ACC112 (cell line): Measurements from ENCODE around the gene ARID4B.
"Not testable (repeated sequence)": the region's sequence is repeated elsewhere in the genome, so short reads cannot be mapped to it uniquely, and the experiment has no call there.

Experiments
- H2AFZ ChIP-seq: fragments of 200-600 bp; sonication (generic); one replicate; pipeline ENCODE4 v1.6.0; 2017; ENCODE audit warnings: antibody characterized with exemption, low read length; ENCODE audit not compliant: unreplicated experiment
- H3K27ac ChIP-seq: fragments of 200-600 bp; sonication (generic); 2 replicates; pipeline ENCODE4 v1.5.1; 2014; ENCODE audit warnings: low read depth, mild to moderate bottlenecking, antibody characterized with exemption, low read length, moderate library complexity
- H3K27me3 ChIP-seq: fragments of 200-600 bp; sonication (generic); 2 replicates; pipeline ENCODE4 v1.6.1; 2014; ENCODE audit warnings: mild to moderate bottlenecking, antibody characterized with exemption, low read length, moderate library complexity, mixed read lengths; ENCODE audit not compliant: insufficient read depth
- H3K36me3 ChIP-seq: fragments of 200-600 bp; sonication (generic); 2 replicates; pipeline ENCODE4 v1.6.1; 2016; ENCODE audit warnings: mild to moderate bottlenecking, antibody characterized with exemption, low read length, moderate library complexity, mixed read lengths; ENCODE audit not compliant: insufficient read depth
- H3K4me1 ChIP-seq: fragments of 200-600 bp; sonication (generic); one replicate; pipeline ENCODE4 v1.6.1; 2016; ENCODE audit warnings: low read length, mixed read lengths; ENCODE audit not compliant: insufficient read depth, unreplicated experiment, control insufficient read depth
- H3K4me3 ChIP-seq: fragments of 200-600 bp; sonication (generic); 2 replicates; pipeline ENCODE4 v1.5.1; 2014; ENCODE audit warnings: mild to moderate bottlenecking, low read depth, low read length
- H3K79me2 ChIP-seq: fragments of 200-600 bp; sonication (generic); one replicate; pipeline ENCODE4 v1.6.0; 2016; ENCODE audit warnings: low read length; ENCODE audit not compliant: control insufficient read depth, unreplicated experiment, insufficient read depth

The ARID4B gene, protein sequence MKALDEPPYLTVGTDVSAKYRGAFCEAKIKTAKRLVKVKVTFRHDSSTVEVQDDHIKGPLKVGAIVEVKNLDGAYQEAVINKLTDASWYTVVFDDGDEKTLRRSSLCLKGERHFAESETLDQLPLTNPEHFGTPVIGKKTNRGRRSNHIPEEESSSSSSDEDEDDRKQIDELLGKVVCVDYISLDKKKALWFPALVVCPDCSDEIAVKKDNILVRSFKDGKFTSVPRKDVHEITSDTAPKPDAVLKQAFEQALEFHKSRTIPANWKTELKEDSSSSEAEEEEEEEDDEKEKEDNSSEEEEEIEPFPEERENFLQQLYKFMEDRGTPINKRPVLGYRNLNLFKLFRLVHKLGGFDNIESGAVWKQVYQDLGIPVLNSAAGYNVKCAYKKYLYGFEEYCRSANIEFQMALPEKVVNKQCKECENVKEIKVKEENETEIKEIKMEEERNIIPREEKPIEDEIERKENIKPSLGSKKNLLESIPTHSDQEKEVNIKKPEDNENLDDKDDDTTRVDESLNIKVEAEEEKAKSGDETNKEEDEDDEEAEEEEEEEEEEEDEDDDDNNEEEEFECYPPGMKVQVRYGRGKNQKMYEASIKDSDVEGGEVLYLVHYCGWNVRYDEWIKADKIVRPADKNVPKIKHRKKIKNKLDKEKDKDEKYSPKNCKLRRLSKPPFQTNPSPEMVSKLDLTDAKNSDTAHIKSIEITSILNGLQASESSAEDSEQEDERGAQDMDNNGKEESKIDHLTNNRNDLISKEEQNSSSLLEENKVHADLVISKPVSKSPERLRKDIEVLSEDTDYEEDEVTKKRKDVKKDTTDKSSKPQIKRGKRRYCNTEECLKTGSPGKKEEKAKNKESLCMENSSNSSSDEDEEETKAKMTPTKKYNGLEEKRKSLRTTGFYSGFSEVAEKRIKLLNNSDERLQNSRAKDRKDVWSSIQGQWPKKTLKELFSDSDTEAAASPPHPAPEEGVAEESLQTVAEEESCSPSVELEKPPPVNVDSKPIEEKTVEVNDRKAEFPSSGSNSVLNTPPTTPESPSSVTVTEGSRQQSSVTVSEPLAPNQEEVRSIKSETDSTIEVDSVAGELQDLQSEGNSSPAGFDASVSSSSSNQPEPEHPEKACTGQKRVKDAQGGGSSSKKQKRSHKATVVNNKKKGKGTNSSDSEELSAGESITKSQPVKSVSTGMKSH (N-terminal part only)

DNA sequence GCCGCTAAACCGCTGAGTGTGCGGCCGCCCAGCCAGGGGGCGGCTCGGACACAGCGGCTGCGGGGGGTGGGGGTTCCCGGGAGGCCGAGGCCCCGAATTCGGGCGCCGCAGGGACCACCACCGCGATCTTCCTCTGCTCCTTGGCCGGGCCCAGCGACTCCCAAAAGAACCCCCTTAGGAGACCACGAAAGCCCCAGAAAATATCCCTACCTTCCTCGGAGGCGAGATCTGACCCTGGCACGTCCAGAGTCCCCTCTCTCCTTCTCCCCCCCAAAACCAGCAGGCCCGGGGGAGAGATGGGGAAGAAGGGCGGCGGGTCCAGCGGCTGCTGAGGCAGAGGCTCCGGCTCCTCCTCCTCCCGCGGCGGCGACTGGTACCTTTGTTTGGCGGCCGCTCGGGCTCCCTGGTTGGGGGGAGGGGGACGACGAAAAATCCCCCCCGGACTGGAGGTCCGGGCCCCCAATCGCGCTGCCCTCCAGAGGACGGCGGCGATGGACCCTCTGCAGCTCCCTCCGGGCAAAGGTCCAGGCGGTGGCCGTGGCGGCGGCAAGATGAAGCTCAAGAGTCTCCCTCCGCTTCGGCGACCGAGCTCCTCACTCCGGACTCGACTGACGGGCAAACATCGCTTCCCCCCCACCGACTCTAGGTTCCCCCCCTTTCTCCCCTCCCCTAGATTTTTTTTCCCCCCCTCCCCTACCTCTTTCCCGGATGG, at the start of gene ARID4B:
ARID4B (minus strand) TSS at position 621 of the 712 bp plus-strand sequence. CDS start 1,260 bp downstream, outside the sequence.
- Histone ChIP-seq H3K79me2 (peaks cover 85% of the 10 kb centered on the region), H3K27me3 (no peaks in the 10 kb centered on the region), H3K4me1 (peaks cover 46% of the 10 kb centered on the region), H2AFZ (peak within 1 kb of the TSS; percentile 87), H3K27ac (peak within 1 kb of the TSS; percentile 80), H3K36me3 (no peaks in the 10 kb centered on the region; the same call in 1 of the 2 replicates), H3K4me3 (peak within 1 kb of the TSS; percentile 93)

DNA sequence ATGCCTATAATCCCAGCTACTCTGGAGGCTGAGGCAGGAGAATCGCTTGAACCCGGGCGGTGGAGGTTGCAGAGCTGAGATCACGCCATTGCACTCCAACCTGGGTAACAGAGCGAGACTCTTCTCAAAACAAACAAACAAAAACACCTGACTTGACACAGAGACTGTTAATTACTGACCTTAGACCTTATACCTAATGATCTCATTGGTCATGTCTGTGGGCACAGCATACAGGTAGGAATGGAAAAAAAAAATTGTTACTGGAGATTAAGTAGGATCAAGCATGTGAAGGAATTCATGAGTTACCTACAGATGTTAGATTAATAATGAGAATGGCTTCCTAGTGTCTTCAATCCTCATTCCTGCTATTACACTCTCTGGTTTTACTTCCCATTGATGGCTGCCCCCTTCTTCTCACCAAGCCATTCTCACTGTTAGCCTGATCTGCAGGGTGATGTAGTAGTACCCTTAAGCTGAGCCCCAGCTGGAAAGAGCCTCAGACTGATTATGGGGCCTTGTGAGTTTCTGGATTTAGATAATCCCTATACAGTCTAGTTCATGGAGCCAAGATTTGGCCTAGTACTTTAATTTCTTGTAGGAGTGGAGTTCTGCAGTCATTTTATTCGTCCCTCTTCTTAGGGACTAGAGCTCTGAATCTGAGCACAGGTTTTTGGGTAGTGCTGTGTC, 48.1 kb upstream of the ARID4B start:
- H3K79me2 ChIP-seq, result peaks cover 46% of the 10 kb centered on the region
- no peak overlapping the region for H3K27ac ChIP-seq
- H3K4me3 ChIP-seq, result no peak overlapping the region
- no peaks in the 10 kb centered on the region for H3K27me3 ChIP-seq
- no peaks in the 10 kb centered on the region for H3K4me1 ChIP-seq
- H3K36me3 ChIP-seq, result peaks cover 5% of the 10 kb centered on the region
- no peak overlapping the region for H2AFZ ChIP-seq

DNA sequence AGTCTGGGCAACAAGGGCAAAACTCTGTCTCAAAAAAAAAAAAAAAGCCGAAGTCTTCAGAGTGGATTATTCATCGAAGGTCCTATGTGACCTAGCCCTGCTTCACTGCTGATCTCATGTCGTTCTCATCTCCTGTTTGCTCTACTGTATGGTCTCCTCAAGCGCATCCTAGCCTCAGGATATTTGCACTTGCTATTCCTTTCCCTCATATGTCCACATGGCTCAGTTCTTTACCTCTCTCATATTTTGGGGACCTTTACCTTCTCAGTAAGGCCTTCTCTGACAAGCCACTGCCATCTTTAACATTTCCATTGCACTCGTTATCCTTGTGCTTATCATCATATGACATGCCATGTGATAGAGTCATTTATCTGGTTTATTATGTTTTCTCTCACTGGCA, 41.8 kb upstream of the ARID4B start:
- no peak overlapping the region for H3K4me3 ChIP-seq
- peaks cover 53% of the 10 kb centered on the region for H3K79me2 ChIP-seq
- H3K4me1 ChIP-seq, result peaks cover 6% of the 10 kb centered on the region
- H3K27me3 ChIP-seq, result no peaks in the 10 kb centered on the region
- H3K27ac ChIP-seq, result no peak overlapping the region
- no peak overlapping the region for H2AFZ ChIP-seq
- H3K36me3 ChIP-seq, result no peaks in the 10 kb centered on the region

DNA sequence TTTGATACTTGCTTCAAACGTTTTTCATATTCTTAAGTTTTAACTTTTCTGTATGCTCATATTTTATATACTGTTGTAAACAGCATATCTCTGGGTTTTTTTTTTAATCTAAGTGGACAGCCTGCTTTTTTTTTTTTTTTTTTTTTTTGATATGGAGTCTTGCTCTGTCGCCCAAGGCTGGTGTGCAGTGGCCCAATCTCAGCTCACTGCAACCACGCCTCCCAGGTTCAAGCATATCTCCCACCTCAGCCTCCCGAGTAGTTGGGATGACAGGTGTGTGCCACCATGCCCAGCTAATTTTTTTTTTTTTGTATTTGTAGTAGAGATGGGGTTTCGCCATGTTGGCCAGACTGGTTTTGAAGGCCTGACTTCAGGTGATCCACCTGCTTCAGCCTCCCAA, 40.4 kb upstream of the ARID4B start:
- Histone ChIP-seq H3K27me3 (no peaks in the 10 kb centered on the region), H3K27ac (no peak overlapping the region), H3K4me3 (peak overlapping the region; percentile 93), H2AFZ (no peak overlapping the region), H3K79me2 (peaks cover 45% of the 10 kb centered on the region), H3K36me3 (no peaks in the 10 kb centered on the region), H3K4me1 (peaks cover 6% of the 10 kb centered on the region)

DNA sequence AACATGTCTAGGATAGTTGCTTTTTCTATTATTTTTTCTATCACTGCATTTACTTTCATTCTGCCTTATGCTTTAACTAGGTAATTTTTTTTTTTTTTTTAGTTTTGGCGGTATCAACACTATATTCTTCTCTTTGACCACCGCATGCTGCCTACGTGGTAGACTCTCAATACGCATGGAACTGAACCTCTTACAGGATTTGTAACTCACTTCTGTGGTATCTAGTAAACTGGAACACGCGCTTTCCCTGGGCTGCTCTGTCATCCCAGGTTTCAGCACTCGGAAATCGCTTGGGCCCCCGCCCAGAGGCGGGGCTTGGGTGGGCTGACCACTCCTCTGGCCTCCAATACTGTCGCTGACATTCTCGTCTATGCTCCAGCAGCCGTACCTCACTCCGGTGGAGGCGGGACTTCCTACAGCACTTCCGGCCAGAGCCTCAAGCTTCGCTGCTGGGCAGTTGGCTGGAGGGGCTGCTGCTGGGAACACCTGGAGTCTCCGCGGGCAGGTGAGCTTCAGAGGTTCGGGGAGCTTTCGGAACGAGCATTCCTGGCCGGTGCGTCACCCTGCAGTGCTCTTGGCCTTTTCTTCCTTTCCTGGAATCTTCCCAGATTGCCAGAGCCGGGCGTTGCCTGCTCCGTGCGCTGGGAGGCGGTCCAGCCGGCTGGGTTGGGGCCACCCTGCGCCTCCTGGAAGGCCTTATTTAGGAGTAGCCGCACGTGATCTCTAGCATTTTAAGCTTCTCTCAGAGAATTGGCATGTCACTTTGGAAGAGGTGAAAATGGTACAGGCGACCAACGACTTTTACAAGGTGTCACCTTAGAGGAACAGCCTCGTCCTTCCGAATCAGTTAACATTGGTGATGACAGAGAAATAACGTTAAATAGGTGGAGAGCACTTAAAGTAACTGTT, 39.3 kb upstream of the ARID4B start, which contains the start of gene TBCE:
TBCE (plus strand) TSS at position 428 of the 909 bp plus-strand sequence. CDS start 12,623 bp downstream, outside the sequence.
- Histone ChIP-seq H3K27me3 (no peaks in the 10 kb centered on the region), H2AFZ (peak within 1 kb of the TSS; percentile 82), H3K4me1 (peaks cover 6% of the 10 kb centered on the region), H3K4me3 (peak within 1 kb of the TSS; percentile 93), H3K36me3 (no peaks in the 10 kb centered on the region), H3K79me2 (peaks cover 38% of the 10 kb centered on the region), H3K27ac (peak within 1 kb of the TSS; percentile 55)

DNA sequence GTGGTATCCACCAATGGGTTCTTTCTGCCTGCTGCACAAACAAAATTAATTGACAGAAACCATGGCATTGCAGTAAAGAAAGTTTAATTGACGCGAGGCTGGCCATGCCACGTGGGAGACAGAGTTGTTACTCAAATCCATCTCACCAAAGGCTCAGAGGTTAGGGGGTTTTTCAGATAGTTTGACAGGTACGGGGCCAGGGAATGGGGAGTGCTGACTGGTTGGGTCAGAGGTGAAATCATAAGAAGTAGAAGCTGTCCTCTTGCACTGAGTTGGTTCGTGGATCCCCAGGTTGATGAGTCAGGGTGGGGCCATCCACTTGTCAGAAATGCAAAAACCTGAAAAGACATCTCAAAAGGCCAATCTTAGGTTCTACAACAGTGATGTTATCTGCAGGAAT, 38.3 kb upstream of the ARID4B start:
- no peak overlapping the region; the same call in 1 of the 2 replicates for H3K4me3 ChIP-seq
- H3K36me3 ChIP-seq, result no peaks in the 10 kb centered on the region

DNA sequence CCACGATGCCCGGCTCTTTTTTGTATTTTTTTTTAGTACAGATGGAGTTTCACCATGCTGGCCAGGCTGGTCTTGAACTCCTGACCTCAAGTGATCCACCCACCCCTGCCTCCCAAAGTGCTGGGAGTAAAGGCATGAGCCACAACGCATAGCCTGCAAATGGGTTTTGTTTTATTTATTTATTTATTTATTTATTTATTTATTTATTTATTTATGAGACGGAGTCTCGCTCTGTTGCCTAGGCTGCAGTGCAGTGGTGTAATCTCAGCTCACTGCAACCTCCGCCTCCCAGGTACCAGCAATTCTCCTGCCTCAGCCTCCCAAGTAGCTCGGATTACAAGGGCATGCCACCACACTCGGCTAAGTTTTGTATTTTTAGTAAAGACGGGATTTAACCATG, 36.2 kb upstream of the ARID4B start:
- not testable (repeated sequence) for H3K4me1 ChIP-seq, H3K27me3 ChIP-seq, H3K4me3 ChIP-seq, H3K36me3 ChIP-seq, H2AFZ ChIP-seq, H3K27ac ChIP-seq
- peaks cover 15% of the 10 kb centered on the region for H3K79me2 ChIP-seq

More for the DNA sequence above, 38.3 kb upstream of the ARID4B start:
- Histone ChIP-seq H3K27ac (no peak overlapping the region), H3K27me3 (no peaks in the 10 kb centered on the region), H2AFZ (no peak overlapping the region), H3K4me1 (peaks cover 6% of the 10 kb centered on the region), H3K79me2 (peaks cover 29% of the 10 kb centered on the region)

DNA sequence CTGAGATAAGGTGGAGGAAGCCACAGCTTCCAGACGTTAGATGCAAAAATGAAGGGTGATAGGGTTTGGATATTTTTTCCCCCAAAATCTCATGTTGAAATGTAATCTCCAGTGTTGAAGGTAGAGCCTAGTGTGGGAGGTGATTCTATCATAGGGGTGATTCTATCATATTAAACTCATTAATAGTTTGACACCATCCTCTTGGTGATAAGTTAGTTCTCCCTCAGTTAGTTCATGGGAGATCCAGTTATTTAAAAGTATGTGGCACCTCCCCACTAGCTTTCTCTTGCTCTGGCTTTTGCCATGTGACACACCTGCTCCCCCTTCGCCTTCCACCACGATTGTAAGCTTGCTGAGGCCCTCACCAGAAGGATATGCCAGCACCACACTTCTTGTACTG, 30.9 kb upstream of the ARID4B start:
- Histone ChIP-seq H2AFZ (no peak overlapping the region), H3K27ac (no peak overlapping the region), H3K27me3 (no peaks in the 10 kb centered on the region), H3K4me3 (no peak overlapping the region), H3K36me3 (no peaks in the 10 kb centered on the region), H3K4me1 (no peaks in the 10 kb centered on the region), H3K79me2 (no peaks in the 10 kb centered on the region)
